Naive B cell (primary cell): ENCODE data around the gene ULK4. TPM values are rescaled to one million over a fixed set of nuclear protein-coding genes. Genes with fewer than 3 reads are reported as not detected.
"Not testable (repeated sequence)": the region's sequence is repeated elsewhere in the genome, so short reads cannot be mapped to it uniquely, and the experiment has no call there.

Experiments used
- ATAC-seq, 2 donors: fragments of 150-1000 bp; cut with Tn5 transposase; 2 replicates each; pipeline ENCODE4 v1.10.0; 2021; ENCODE audit warnings: low read depth in 2 of 2, mild to moderate bottlenecking in 2 of 2, moderate library complexity in 2 of 2
- DNase-seq: peaks from one replicate; pipeline ENCODE4 v3.0.0; 2022
- H3K27ac Mint-ChIP-seq, 6 donors: one replicate each; pipeline ENCODE4 v1.8.0; 2020 to 2022; ENCODE audit warnings: mild to moderate bottlenecking in 6 of 6, mixed read lengths in 6 of 6, moderate library complexity in 5 of 6, inconsistent platforms in 2 of 6
- H3K27me3 Mint-ChIP-seq, 3 donors: one replicate each; pipeline ENCODE4 v1.8.0; 2021 to 2022; ENCODE audit warnings: mixed read lengths in 3 of 3, mild to moderate bottlenecking in 1 of 3
- H3K36me3 Mint-ChIP-seq, 2 donors: one replicate each; pipeline ENCODE4 v1.8.0; 2020 to 2022; ENCODE audit warnings: mixed read lengths in 2 of 2, inconsistent platforms in 1 of 2, mild to moderate bottlenecking in 1 of 2
- H3K4me1 Mint-ChIP-seq, 3 donors: one replicate each; pipeline ENCODE4 v1.8.0; 2020 to 2022; ENCODE audit warnings: mixed read lengths in 3 of 3, inconsistent platforms in 1 of 3, mild to moderate bottlenecking in 1 of 3, moderate library complexity in 1 of 3
- H3K4me3 Mint-ChIP-seq, 8 donors: one replicate each; pipeline ENCODE4 v1.8.0; 2020 to 2022; ENCODE audit warnings: mild to moderate bottlenecking in 8 of 8, mixed read lengths in 8 of 8, moderate library complexity in 8 of 8, inconsistent platforms in 2 of 8
- H3K9me3 Mint-ChIP-seq, 7 donors: one replicate each; pipeline ENCODE4 v1.8.0; 2020 to 2022; ENCODE audit warnings: mixed read lengths in 7 of 7, mild to moderate bottlenecking in 5 of 7, inconsistent platforms in 2 of 7, moderate library complexity in 1 of 7
- polyA plus RNA-seq, 6 donors: library from polyadenylated mRNA; unstranded; fragments of 300-500 nt; fragmentation: Illumina TruSeq; gene quantifications; one replicate each; pipeline ENCODE4 v1.2.3, GENCODE V29; 2021; ENCODE audit warnings: low read depth in 6 of 6

Gene ULK4
- polyA plus RNA-seq, 6 donors from 2014 or later = 5.5 to 20.8 (median 10.3) TPM

DNA sequence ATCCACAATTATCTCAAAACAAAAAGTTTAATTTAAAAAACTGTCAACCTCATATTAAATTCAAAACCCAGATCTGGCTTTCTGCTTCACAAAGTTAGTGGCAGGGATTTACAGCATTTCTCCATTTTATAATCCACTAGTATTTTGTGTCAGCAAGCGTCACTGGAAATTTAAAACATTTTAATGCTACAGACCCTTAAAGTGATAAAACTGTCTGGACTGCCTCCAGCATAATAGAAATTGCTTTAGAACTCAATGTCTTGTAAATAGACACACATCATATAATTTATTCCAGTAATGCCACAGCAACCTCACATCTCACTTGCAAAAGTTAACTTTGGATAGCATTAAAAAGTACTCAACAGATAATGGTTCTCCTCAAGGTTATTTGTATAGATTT is 116.1 kb downstream of the ULK4 start:
- H3K4me1 Mint-ChIP-seq = peaks cover 0 to 5% (median 0%) of the 10 kb centered on the region in 3 donors
- ATAC-seq (no peak), DNase-seq (no peak)
- H3K27ac Mint-ChIP-seq = no peak overlapping the region
- peaks cover 13 to 20% of the 10 kb centered on the region in 2 donors for H3K36me3 Mint-ChIP-seq
- no peaks in the 10 kb centered on the region for H3K27me3 Mint-ChIP-seq
- no peak overlapping the region for H3K4me3 Mint-ChIP-seq
- H3K9me3 Mint-ChIP-seq = peaks cover 0 to 18% (median 13%) of the 10 kb centered on the region in 7 donors

- not testable (repeated sequence) for H3K4me3 Mint-ChIP-seq, ATAC-seq, H3K4me1 Mint-ChIP-seq, H3K27ac Mint-ChIP-seq, DNase-seq, H3K27me3 Mint-ChIP-seq
- H3K9me3 Mint-ChIP-seq = peaks cover 0 to 19% (median 13%) of the 10 kb centered on the region in 7 donors
- peaks cover 13 to 25% of the 10 kb centered on the region in 2 donors for H3K36me3 Mint-ChIP-seq
These were observed 117.6 kb downstream of the ULK4 start for GRCh38 chr3:41844256-41844655.

DNA sequence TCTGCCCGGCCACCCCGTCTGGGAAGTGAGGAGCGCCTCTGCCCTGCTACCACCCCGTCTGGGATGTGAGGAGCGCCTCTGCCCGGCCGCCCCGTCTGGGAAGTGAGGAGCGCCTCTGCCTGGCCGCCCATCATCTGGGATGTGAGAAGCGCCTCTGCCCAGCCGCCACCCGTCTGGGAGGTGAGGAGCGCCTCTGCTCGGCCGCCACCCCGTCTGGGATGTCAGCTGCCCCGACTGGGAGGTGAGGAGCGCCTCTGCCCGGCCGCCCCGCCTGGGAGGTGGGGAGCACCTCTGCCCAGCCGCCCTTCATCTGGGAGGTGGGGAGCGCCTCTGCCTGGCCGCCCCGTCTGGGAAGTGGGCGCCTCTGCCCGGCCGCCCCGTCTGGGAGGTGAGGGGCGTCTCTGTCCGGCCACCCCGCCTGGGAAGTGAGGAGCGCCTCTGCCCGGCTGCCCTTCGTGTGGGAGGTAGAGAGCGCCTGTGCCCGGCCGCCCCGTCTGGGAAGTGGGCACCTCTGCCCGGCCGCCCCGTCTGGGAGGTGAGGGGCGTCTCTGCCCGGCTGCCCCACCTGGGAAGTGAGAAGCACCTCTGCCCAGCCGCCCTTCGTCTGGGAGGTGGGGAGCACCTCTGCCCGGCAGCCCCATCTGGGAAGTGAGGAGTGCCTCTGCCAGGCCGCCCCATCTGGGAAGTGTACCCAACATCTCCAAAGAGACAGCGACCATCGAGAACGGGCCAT is 120.8 kb downstream of the ULK4 start:
- peaks cover 13 to 30% of the 10 kb centered on the region in 2 donors for H3K36me3 Mint-ChIP-seq
- DNase-seq, H3K4me1 Mint-ChIP-seq, H3K27me3 Mint-ChIP-seq, H3K27ac Mint-ChIP-seq, ATAC-seq, H3K4me3 Mint-ChIP-seq: not testable (repeated sequence)
- H3K9me3 Mint-ChIP-seq = peaks cover 0 to 19% (median 13%) of the 10 kb centered on the region in 7 donors

DNA sequence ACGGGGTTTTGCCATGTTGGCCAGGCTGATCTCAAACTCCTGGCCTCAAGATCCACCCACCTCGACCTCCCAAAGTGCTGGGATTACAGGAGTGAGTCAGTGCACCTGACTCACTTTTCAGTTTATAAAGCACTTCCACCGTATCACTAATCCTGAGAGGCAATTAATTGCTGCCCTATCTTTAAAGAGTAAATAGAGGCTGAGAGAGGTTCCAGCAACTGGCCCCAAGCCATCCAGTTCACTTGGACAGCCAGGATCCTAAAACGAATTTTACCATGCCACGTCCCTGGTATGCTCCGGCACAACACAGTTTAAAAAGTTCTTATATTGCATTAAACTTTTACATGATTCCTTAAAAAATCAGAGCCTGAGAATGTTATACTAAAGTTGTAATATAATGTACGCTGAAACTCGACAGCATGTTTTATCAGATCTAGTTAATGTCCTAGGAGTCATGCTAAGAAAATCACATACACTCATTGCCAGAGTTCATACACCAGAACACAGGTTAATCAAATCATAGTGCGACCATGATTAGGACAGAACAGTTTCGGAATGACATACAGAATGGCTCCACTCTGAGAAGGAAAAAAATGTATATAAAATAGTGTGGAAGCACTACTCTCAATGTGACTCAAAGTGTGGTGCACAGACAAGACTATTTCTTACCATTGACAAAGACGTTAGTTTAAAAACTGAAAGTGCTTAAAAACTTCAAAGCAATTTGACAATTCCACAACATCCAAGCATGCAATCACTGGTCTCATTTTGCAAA is 125.4 kb downstream of the ULK4 start:
- no peaks in the 10 kb centered on the region for H3K27me3 Mint-ChIP-seq
- ATAC-seq = no peak
- DNase-seq = no peak
- no peaks in the 10 kb centered on the region for H3K4me1 Mint-ChIP-seq
- no peak overlapping the region for H3K27ac Mint-ChIP-seq
- H3K4me3 Mint-ChIP-seq = no peak overlapping the region
- H3K9me3 Mint-ChIP-seq = peaks cover 0 to 8% (median 2%) of the 10 kb centered on the region in 7 donors
- H3K36me3 Mint-ChIP-seq = peaks cover 11 to 19% of the 10 kb centered on the region in 2 donors

- no peak for DNase-seq
- Mint-ChIP-seq H3K27me3 (no peaks in the 10 kb centered on the region), H3K36me3 (peaks cover 11 to 23% of the 10 kb centered on the region in 2 donors), H3K4me3 (no peak overlapping the region), H3K4me1 (no peaks in the 10 kb centered on the region), H3K9me3 (peaks cover 0 to 14% (median 5%) of the 10 kb centered on the region in 7 donors), H3K27ac (peak overlapping the region in 1 of 6 donors; percentile 55)
- no peak for ATAC-seq
These were observed 128.3 kb downstream of the ULK4 start for GRCh38 chr3:41833628-41834027.

DNA sequence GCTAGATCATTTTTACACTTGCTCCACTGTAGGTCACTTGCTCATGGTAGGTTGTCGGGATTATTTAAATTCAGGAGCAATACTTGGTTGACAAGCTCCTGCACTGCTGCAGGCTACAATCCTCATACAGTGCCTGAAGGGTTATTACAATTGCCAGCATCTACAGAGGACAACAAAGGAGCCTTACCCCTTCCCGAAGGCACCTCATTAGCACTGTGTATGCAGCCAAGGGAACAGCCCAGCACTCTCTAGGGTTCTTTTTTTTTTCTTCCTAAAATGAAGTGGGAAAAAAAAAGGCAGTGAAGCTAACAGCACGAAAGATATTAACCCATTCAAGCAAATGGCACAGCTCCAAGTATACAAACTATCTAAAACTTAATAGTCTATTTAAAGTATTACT is 142.7 kb downstream of the ULK4 start:
- peaks cover 12 to 22% of the 10 kb centered on the region in 2 donors for H3K36me3 Mint-ChIP-seq
- no peak overlapping the region for H3K4me3 Mint-ChIP-seq
- H3K4me1 Mint-ChIP-seq = no peaks in the 10 kb centered on the region
- H3K9me3 Mint-ChIP-seq = peaks cover 0 to 6% (median 0%) of the 10 kb centered on the region in 7 donors
- no peak overlapping the region for H3K27ac Mint-ChIP-seq
- no peaks in the 10 kb centered on the region for H3K27me3 Mint-ChIP-seq
- no peak for DNase-seq
- no peak for ATAC-seq

DNA sequence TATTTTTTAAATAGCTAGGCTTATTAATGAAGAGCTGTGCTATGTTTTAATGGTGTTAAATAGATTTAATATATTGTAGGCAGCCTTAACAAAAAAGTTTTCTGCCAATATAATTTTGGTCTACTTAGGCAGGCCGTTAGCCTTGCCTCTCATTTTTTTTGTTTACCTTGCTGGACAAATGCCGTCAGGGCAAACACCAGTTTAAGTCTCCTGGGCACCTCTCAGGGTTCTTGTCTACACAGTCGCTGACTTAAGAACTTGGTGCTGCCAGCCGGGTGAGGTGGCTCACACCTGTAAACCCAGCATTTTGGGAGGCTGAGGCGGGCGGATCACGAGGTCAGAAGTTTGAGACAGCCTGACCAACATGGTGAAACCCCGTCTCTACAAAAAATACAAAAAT is 153.3 kb downstream of the ULK4 start:
- no peak overlapping the region for H3K27ac Mint-ChIP-seq
- peaks cover 0 to 5% (median 0%) of the 10 kb centered on the region in 7 donors for H3K9me3 Mint-ChIP-seq
- no peak overlapping the region for H3K4me3 Mint-ChIP-seq
- DNase-seq (no peak), ATAC-seq (no peak)
- H3K4me1 Mint-ChIP-seq = no peaks in the 10 kb centered on the region
- H3K27me3 Mint-ChIP-seq = no peaks in the 10 kb centered on the region
- H3K36me3 Mint-ChIP-seq = peaks cover 8 to 9% of the 10 kb centered on the region in 2 donors

DNA sequence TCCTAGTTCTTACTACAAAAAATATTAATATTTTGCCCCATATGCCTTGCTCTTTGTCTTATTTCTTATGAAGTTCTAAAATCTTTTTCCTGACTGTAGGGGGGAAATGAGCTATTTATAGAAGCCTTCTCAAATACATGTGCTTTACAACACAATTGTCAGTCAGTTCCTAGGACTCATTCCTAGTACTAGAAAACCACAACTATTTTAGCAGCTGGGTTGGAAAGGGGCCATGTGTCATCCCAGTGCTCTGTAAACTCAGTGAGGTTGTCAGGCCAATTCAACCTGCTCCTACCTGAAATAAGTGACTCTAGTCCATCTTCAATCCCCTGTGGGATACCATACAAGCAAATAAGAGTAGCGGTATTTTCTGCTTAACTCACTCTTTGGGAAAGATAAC is 153.8 kb downstream of the ULK4 start:
- Mint-ChIP-seq H3K4me3 (no peak overlapping the region), H3K27ac (no peak overlapping the region), H3K36me3 (peaks cover 8 to 9% of the 10 kb centered on the region in 2 donors), H3K4me1 (no peaks in the 10 kb centered on the region), H3K27me3 (no peaks in the 10 kb centered on the region), H3K9me3 (peaks cover 0 to 6% (median 0%) of the 10 kb centered on the region in 7 donors)
- DNase-seq (no peak), ATAC-seq (no peak)

GRCh38 chr3:41794748-41795589 is 166.9 kb downstream of the ULK4 start:
- peaks cover 9 to 17% of the 10 kb centered on the region in 2 donors for H3K36me3 Mint-ChIP-seq
- no peaks in the 10 kb centered on the region for H3K9me3 Mint-ChIP-seq
- H3K4me3 Mint-ChIP-seq = no peak overlapping the region
- no peaks in the 10 kb centered on the region for H3K4me1 Mint-ChIP-seq
- H3K27ac Mint-ChIP-seq = peak overlapping the region in 1 of 6 donors; percentile 63
- no peaks in the 10 kb centered on the region for H3K27me3 Mint-ChIP-seq
- no peak for DNase-seq
- ATAC-seq = no peak

- Mint-ChIP-seq H3K27ac (no peak overlapping the region), H3K36me3 (peaks cover 17 to 29% of the 10 kb centered on the region in 2 donors), H3K4me1 (no peaks in the 10 kb centered on the region), H3K9me3 (no peaks in the 10 kb centered on the region), H3K4me3 (no peak overlapping the region), H3K27me3 (no peaks in the 10 kb centered on the region)
- ATAC-seq (no peak), DNase-seq (no peak)
These were observed 169.1 kb downstream of the ULK4 start for GRCh38 chr3:41792806-41793205.

- ATAC-seq = no peak
- Mint-ChIP-seq H3K9me3 (peaks cover 0 to 5% (median 2%) of the 10 kb centered on the region in 7 donors), H3K4me1 (no peaks in the 10 kb centered on the region), H3K36me3 (peaks cover 0 to 4% of the 10 kb centered on the region in 2 donors), H3K27me3 (no peaks in the 10 kb centered on the region), H3K27ac (peak overlapping the region in 1 of 6 donors; percentile 22), H3K4me3 (no peak overlapping the region)
- no peak for DNase-seq
These were observed 192.8 kb downstream of the ULK4 start for GRCh38 chr3:41769106-41769505.

- no peaks in the 10 kb centered on the region for H3K4me1 Mint-ChIP-seq
- peaks cover 0 to 4% (median 0%) of the 10 kb centered on the region in 7 donors for H3K9me3 Mint-ChIP-seq
- no peaks in the 10 kb centered on the region for H3K27me3 Mint-ChIP-seq
- no peak for DNase-seq
- H3K36me3 Mint-ChIP-seq = peaks cover 0 to 4% of the 10 kb centered on the region in 2 donors
- H3K4me3 Mint-ChIP-seq = no peak overlapping the region
- H3K27ac Mint-ChIP-seq = no peak overlapping the region
- no peak for ATAC-seq
These were observed 193.5 kb downstream of the ULK4 start for GRCh38 chr3:41768363-41768762.

- H3K27me3 Mint-ChIP-seq, H3K4me3 Mint-ChIP-seq, DNase-seq, H3K36me3 Mint-ChIP-seq, H3K4me1 Mint-ChIP-seq, ATAC-seq, H3K9me3 Mint-ChIP-seq: not testable (repeated sequence)
- peak overlapping the region in 1 of 6 donors; percentile 56 for H3K27ac Mint-ChIP-seq
These were observed 199.0 kb downstream of the ULK4 start for GRCh38 chr3:41762867-41763266.
